ENCODE results near the gene YRDC.

YRDC gene

DNA sequence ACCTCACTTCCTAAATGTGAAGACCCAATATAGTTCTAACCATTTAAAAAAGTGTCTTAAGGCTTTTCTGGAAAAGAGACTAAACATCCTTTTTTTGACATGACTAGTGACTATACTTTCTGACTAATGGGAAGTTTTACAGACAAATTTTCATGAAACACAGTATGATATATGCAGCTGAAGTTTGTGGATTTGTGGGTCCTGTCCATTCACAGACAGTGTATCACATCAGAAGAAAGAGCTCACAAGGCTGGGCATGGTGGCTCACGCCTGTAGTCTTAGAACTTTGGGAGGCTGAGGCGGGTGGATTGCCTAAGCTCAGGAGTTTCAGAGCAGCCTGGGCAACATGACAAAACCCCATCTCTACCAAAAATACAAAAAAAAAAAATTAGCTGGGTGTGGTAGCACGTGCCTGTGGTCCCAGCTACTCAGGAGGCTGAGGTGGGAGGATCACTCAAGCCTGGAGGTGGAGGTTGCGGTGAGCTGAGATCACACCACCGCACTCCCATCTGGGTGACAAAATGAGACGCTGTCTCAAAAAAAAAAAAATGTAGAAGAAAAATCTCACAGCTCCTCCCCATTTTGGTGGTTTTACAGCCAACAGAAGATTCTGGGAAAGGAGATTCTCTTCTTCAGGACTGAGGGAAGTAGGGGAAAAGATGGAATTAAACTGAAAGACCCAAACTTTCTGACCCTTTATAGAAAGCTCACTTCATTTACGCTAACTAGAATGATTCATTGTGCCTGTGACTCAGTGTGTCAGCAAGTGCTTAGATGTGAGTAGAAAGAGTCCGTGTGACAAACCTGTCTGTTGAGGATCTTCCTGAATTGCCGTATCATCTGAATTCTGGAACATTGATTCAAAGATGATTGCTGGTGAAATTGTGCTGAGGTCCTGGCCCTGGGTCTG lies 15.2 kb upstream of the YRDC start:
- DNase-seq (ENCODE audit: low read depth) = no peak

DNA sequence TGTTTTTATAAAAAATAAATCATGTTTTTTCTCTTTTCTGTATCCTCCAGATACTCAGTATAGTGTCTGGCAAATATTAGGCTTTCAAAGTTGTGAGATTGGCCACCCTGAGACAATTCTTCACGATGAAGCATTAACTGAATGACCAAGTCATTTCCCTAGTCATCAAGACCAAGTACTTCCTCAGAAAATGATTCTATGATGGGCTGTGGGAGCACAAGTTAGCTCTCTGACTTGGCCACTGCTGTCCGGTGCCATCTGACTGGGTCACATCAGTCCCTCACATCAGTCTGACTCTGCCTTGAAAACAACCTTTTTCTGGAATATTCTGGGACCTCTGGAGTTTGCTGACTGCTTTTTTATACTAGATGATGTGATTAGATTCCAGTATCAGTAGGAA lies 13.5 kb upstream of the YRDC start:
- no peak for DNase-seq (ENCODE audit: low read depth)

DNA sequence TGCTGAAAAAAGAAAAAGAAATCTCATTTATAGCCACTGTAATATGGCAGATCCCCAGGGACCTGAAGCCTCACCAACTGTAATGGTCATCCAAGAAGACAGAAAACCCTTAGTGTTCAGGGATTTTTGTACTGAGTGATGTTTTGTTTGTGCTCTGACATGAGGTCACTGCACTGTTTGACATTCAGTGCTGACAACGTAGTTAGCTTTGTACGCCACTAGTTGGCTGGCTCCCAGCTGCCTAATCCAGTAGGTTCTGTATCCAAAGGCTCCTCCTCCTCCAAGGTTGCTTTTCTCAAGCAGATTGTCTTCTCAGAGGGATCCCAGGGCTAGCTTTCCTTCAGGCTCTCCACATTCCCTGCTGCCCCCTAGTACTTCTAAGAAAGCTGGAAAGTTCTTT lies 9.5 kb upstream of the YRDC start:
- no peak for DNase-seq (ENCODE audit: low read depth)

DNA sequence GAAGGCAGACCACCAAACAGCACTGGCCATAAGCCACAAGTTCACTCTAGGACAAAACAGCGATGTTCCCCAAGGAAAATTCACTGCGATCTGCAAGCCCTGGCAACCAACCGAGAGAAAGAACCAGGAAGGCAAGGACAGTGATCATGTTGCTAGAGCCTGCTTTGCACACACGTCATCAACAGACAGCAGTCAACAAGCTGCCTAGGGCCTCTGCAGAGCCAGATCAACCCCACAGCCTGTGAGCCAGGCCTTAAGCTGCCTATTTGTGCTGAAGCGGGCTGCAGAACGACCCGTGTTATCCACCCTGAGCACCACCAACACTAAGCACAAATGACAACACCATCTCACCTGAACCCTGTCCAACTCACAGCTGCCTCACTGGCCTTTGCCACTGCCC lies 6.2 kb upstream of the YRDC start:
- no peak for DNase-seq (ENCODE audit: low read depth)

DNA sequence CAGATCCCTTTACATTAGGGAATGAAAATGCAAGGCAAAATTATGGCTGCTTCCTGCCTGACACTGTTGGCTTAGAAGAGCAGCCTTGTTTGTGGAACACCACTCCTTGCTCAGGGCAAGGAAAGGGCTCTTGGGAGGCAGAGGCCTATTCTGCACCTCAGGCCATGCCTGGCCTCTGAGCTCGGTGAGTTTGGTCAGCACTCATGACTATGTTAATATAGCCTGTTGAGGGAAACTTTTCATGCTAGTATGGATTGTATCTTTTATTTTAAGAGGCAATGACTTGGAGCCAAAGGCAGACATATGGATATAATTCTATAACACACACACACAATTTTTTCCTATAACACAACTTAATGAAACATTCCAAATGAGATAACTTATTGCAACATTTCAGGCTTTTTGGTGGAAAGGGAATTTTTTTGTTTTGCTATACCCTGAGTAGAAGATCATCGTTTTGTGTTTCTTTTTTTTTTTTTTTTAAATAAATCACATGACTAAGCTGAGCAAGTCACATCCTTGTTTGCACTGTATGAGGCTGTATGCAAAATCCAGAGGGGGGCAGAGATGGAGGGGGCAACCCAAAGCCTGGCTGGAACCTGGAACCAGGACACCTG lies 5.6 kb upstream of the YRDC start:
- DNase-seq (ENCODE audit: low read depth) = no peak

DNA sequence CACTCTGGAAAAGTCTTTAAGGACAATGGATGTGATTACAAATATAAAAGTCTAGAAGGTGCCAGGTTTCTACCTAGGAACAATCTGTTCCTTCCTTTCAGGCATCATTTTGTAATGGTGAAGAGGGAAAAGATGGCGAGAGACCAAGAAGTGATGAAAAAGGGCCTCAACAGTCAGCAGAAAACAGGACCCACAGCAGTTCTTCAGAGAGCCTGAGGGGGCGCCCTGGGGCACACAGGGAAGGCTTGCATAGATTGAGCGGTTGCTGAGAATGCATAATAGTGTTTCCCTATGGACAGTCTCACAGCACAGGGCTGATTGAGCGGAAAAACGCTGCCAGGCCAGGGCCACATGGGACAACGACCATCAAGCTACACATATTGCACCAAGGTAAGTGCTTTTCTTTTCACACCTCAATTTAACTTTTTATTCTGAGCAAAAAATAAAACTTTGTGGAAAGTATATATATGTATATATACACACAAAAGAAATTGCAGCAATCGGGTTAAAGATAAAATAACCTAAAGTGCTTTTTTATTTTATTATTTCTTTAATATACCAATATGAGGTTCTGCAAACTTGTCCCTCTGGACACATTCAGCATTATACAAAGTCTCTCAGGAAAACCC lies 3.1 kb upstream of the YRDC start:
- DNase-seq (ENCODE audit: low read depth) = peak; percentile 44

DNA sequence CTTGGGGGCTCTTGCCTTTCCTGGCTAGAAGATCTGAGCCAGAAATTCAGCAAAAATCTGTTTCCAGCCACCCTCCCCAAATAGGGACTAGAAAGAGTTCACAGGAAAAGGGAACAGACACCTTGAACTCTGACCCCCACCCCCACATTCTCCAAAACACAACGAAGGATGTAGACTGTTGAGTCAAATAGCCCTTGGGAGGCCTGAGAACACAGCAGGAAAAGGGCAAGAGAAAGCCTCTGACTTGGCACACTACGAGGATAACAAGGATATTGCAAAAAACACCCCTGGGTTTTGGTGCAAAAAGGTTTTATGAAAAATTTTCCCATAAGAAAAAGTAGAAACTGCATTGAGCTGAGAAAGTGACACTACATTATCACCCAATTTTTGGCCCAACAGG lies 1.9 kb upstream of the YRDC start:
- DNase-seq (ENCODE audit: low read depth) = no peak

DNA sequence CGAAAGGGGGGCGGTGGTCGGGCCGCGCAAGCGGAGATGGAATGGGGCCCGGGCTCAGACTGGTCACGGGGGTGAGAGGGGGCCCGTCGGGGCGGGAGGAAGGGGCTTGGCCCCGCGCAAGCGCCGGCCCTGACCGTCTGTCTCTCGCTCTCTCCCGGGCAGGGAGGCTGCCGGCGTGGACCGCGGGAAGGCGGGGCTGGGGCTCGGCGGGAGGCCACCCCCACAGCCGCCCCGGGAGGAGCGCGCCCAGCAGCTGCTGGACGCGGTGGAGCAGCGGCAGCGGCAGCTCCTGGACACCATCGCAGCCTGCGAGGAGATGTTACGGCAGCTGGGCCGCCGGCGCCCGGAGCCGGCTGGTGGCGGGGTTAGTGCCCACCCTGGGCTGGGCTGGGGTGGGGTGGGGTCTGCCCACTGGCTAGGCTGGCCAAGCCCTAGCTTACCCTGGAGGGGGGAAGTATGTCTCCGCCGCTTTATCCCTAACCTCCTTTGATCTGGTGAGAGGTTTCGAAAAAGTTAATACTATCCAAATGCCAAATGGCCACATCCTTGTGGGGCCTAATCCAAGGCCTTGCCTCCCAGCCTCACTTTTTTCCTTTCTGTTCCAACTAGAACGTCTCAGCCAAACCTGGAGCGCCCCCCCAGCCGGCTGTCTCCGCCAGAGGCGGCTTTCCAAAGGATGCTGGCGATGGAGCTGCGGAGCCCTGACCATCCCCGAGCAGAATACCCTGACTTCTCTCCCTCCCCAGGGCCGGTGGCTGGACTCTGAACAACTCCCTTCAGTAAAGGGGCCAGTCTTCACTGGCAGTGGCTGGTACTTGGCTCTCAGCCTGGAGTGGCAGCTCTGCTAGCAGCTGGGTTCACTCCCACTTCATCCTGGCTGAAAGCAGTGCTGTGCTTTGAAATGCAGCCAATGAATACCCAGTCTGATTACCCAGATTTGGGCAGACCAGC lies 636 bp upstream of the YRDC start:
- DNase-seq (ENCODE audit: low read depth) = peak; percentile 14

DNA sequence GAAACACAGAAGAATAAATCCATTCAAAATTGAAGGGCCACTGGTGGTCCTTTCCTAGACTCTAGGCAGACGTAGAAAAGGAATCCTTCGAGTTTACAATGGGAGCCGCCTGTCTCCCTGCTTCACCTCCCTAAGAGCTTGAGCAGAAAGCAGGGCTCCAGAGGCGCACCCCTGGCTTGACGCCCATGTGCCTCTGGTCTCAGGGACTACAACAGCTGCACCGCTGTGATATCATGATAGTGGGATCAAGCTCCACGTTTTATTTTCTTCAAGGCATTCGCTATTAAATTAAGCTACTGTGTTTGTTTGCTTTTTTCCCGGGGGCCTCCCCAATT lies 821 bp downstream of the YRDC start:
- DNase-seq (ENCODE audit: low read depth) = no peak

DNA sequence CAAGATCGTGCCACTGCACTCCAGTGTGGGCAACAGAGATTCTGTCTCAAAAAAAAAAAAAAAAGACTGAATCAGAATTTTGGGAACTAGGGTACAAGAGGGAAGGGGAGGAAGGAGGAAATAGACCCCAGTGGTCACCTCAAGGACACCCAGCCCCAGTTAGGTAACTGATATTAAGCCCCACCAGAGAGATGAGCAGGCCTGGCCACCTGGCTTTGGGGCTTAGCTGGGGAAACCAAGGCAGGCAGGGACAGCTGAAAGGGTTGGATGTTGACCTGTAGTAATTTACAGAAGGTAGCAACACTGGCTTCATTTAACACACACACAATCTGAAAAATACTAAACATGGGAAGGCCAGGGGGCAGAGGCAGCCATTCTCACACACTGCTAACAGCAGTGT lies 5.6 kb downstream of the YRDC start:
- DNase-seq (ENCODE audit: low read depth) = no peak

DNA sequence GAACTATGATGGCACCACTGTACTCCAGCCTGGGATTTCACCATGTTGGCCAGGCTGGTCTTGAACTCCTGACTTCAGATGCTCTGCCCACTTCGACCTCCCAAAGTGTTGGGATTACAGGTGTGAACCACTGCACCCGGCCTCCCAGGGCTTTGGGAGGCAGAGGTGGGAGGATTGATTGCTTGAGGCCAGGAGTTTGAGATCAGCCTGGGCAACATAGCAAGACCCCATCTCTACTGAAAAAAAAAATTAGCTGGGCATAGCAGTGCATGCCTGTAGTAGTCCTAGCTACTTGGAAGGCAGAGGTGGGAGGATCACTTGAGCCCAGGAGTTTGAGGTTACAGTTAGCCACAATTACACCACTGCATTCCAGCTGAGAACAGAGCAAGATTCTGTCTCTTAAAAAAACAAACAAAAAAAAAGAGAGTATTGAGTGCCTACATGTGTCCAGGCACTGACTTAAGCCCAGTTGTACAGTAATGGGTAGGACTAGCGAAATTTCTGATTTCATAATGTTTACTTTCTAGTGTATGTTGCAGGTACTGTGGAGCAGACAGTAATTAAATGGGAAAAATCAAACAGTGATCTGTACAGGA lies 10.2 kb downstream of the YRDC start:
- DNase-seq (ENCODE audit: low read depth) = no peak

DNA sequence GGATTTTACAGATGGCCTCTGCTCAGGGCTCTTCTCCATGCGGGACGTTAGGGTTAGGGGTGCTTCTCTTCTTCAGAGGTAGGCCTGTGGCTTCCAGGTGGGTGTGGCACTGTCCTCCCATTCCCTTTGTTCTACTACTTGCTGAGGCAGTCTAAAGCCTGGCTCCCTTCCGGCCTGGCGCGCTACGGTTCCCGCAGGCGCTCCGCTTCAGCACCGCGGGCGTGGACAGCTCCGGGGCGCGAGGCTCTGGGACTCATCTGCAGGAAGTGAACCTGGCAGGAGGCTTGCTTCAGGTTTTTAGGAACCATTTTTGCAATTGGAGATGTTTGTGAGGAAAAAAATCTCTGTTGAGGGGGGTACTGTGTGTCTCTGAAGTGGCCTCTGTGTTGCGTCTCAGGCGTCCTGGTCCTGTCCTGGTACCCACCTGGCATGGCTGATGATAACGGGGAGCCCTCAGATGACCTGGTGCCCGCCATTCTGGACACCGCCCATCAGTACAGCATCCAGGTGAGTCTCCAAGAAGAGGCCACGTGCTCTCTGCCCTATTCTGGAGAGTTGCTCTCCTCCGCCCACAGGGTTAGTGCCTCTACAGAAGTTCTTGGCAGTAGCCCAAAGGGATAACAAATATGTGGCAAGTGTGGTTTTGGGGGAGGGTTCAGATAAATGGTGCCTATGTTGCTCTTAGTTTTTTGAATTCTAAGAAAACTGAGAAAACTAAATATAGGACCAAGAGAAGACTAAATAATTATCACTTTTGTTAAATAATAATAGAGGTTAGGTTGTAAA lies 12.5 kb downstream of the YRDC start:
- peak; percentile 21 for DNase-seq (ENCODE audit: low read depth)

DNA sequence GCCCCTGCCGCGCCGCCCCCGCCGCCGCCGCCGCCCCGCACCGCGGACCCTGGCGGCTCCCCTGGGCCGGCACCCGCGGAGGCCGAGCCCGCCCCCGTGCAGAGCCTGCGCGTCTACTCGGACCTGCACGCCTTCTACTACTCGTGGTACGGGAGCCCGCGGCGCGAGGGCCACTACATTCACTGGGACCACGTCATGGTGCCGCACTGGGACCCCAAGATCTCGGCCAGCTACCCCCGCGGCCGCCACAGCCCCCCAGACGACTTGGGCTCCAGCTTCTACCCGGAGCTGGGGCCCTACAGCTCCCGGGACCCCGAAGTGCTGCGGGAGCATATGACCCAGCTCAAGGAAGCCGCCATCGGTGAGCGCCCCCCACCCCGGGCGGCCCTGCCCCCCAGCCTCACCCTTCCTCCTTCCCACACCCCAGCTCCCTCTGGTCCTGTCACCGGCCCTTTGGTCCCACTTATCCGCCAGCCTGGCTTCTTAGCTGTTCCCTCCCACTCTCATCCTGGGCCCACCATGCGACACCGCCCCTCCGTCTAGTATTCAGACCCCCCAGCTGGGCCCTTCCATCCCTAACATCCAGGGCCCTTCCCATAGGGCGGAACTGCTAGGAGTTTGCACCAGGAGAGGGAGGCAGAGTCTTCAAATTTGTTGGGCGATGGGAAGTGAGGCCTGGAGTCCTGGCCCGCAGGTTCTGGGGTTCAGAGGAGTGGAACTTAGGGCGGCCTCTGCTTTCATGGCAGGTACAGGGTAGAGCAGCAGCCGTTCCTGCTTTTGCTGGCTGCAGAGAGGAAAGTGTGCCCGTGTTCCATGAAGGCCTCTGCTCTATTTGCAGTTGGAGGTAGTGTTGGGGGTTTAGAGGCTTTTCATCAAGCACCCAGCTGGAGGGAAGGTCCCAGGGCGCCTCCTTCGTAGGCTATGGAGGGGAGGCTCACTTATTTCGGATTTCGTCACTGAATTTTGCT lies 13.4 kb downstream of the YRDC start:
- no peak for DNase-seq (ENCODE audit: low read depth)

DNA sequence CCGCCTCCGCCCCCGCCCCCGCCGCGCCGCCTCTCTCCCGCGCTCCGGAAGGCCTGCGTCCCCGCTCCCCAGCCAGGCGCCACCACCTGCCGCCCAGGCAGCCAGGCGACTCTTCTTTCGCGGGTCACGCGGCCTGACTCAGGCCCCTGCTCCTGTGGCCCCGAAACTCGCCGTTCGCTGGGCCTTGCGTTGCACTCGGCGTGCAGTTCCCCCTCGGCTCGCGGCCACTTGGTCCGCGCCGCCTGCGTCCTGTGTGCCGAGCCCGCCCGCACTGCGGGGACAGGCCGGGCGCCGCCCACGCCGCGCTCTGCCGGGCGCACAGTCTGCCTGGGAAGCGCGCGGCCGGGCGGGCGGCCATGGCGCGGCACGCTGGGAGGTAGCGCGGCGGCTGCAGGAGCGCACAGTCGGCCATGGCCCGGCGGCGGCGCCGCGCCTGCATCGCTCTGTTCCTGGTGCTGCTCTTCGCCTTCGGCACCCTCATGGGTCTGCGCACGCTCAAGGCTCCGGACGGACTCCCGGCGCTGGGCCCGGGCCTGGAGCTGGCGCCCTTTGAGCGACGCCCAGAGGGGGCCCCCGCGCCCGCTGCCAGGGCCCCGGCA lies 14.1 kb downstream of the YRDC start, which contains the start of gene MANEAL:
MANEAL (plus strand) TSS at position 75 of the 599 bp plus-strand sequence; CDS start at position 411, 336 bp downstream.
- DNase-seq (ENCODE audit: low read depth) = no peak

DNA sequence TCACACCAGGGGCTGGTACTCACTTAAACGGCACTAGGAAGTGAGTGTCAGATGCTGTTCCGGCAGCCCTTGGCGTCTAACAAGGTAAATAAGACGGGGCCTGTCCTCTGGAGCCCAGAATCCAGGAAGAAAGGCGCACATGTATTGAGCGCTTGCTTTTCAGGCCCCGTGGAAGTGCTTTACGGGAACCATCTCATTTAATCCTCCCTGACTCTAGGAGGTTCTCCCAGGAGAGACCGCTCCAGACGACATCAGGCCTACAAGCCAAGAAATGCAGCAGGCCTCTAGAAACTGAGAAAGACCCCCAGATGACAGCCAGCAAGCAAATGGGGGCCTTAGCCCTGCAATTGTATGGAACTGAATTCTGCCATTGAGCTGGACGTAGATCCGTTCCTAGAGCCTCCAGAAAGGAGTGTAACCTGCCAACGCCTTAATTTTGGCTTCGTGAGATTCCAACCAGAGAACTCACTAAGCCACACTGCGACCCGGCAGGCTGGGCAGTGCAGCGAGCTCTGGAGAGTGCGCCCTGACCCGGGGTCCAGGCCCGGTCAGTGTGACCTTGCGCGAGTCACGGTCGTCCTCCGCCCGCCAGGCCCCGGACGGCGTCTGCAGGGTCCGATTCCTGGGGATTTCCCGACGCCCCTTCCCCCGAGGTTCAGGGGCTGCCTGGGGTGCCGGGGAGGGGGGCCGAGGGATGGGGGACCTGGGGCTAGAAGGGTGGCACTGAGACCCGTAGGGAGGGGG lies 14.9 kb downstream of the YRDC start:
- DNase-seq (ENCODE audit: low read depth) = no peak

DNA sequence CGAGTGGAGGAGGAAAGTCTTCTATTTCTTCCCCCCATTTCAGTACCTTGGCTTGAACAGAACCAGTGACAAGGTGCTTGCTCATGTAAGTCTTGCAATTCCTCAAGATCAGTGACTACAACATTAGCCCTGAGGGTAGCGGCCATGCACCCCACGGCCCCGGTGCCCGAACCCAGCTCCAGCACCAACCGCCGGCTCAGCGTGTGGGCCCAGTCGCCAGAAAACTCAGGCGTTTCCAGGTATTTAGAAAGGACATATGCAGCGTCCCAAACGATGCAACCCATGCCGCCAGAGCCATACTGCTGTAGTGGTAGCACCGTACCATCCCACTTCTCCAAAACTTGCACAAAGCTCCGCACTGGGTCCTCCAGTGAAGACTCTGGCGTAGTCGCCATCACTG lies 25.5 kb downstream of the YRDC start:
- DNase-seq (ENCODE audit: low read depth) = no peak

DNA sequence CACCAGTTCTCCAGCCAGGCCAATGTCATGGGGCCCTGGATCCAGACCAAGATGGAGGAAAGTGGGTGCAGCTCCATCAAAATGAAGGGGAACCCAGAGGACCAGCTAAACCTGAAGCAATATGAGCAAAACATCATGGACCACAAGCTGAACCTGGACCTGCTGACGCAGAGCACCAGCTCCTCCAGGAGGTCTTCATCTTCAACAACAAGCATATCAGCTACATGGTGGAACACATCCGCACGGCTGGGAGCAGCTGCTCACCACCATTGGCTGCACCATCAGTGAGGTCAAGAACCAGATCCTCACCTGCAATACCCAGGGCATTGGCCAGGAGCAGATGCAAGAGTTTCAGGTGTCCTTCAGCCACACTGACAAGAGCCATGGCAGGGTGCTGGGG lies 29.4 kb downstream of the YRDC start:
- DNase-seq (ENCODE audit: low read depth) = no peak

DNA sequence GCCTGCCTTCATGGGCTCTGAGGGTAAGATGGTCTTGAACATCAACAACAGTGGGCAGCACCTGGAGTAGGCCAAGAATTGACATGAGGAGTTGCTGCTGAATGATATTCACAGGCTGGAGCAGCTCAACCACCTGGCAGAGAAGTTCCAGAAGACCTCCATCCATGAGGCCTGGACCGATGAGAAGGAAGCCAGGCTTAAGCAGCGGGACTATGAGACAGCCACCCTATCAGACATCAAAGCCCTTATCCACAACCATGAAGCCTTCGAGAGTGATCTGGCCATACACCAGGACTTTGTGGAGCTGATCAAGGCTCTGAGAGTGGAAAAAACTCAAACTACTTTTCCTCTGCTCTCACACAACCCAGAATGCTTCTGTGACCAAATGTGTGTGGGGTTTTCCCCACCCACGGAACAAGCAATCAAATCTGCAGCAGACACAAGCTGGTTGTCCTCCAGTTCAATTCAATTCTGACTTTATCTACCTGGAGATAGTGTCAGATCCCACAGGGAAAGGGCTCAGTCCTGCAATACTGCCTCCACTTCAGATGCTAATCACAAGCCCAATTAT lies 31.0 kb downstream of the YRDC start:
- no peak for DNase-seq (ENCODE audit: low read depth)
